CD14-positive monocyte (primary cell): ENCODE data around the gene IYD. TPM values are rescaled to one million over a fixed set of nuclear protein-coding genes. Genes with fewer than 3 reads are reported as not detected.

Experiments
- DNase-seq, 3 donors: peaks; one replicate each; pipeline ENCODE4 v3.0.0-alpha.2; 2011 to 2022
- H2AFZ ChIP-seq: 2 replicates; pipeline ENCODE4 v1.6.0; 2012; ENCODE audit warnings: mild to moderate bottlenecking, low read depth, low read length, inconsistent platforms; ENCODE audit not compliant: insufficient read depth, poor library complexity, severe bottlenecking
- H3K27ac ChIP-seq, 2 donors: 1 replicate in 1 of 2; 2 replicates in 1 of 2; pipeline ENCODE4 v1.5.1; 2012 to 2013; ENCODE audit warnings: low read length in 2 of 2, control low read depth in 1 of 2, inconsistent platforms in 1 of 2, low read depth in 1 of 2, mild to moderate bottlenecking in 1 of 2
- H3K27me3 ChIP-seq, 2 donors: one replicate each; pipeline versions ENCODE4 v1.6.0 to v1.6.1; 2011 to 2013; ENCODE audit warnings: low read length in 2 of 2; ENCODE audit not compliant: control insufficient read depth in 2 of 2, insufficient read depth in 2 of 2
- H3K36me3 ChIP-seq, 2 donors: replicated peaks in 1 of 2; 1 replicate in 1 of 2; 2 replicates in 1 of 2; pipeline versions ENCODE4 v1.5.1 to v1.6.1; 2012 to 2013; ENCODE audit warnings: low read length in 2 of 2, control low read depth in 1 of 2, inconsistent platforms in 1 of 2, mild to moderate bottlenecking in 1 of 2; ENCODE audit not compliant: insufficient read depth in 2 of 2, control insufficient read depth in 1 of 2
- H3K4me1 ChIP-seq, 2 donors: 1 replicate in 1 of 2; 2 replicates in 1 of 2; pipeline versions ENCODE4 v1.5.1 to v1.6.1; 2012 to 2013; ENCODE audit warnings: low read length in 2 of 2, control low read depth in 1 of 2, inconsistent platforms in 1 of 2, mild to moderate bottlenecking in 1 of 2, moderate library complexity in 1 of 2; ENCODE audit not compliant: insufficient read depth in 2 of 2, control insufficient read depth in 1 of 2
- H3K4me2 ChIP-seq: replicated peaks from 2 replicates; pipeline ENCODE3; 2012; ENCODE audit warnings: low read length, moderate library complexity, mild to moderate bottlenecking; ENCODE audit not compliant: poor library complexity, severe bottlenecking; ENCODE audit errors: extremely low read depth
- H3K4me3 ChIP-seq, 3 experiments: fragments of 200-600 bp in 1 of 3; sonication (generic) in 1 of 3; replicated peaks in 1 of 3; 1 replicate in 2 of 3; 2 replicates in 1 of 3; pipeline ENCODE4 v1.5.1; 2011 to 2013; ENCODE audit warnings: low read length in 3 of 3, mild to moderate bottlenecking in 3 of 3, control low read depth in 2 of 3, low read depth in 2 of 3, inconsistent platforms in 1 of 3, moderate library complexity in 1 of 3
- H3K79me2 ChIP-seq: 2 replicates; pipeline ENCODE4 v1.6.0; 2012; ENCODE audit warnings: mild to moderate bottlenecking, control low read depth, inconsistent platforms, low read length, moderate library complexity; ENCODE audit not compliant: insufficient read depth
- H3K9ac ChIP-seq: 2 replicates; pipeline ENCODE4 v1.6.0; 2017; ENCODE audit warnings: low read length, mild to moderate bottlenecking; ENCODE audit not compliant: insufficient read depth, poor library complexity, severe bottlenecking
- H3K9me3 ChIP-seq, 2 donors: replicated peaks in 1 of 2; 1 replicate in 1 of 2; 2 replicates in 1 of 2; pipeline versions ENCODE4 v1.5.1 to v1.6.1; 2012 to 2013; ENCODE audit warnings: low read length in 2 of 2, control low read depth in 1 of 2; ENCODE audit not compliant: control insufficient read depth in 1 of 2, insufficient read depth in 1 of 2
- H4K20me1 ChIP-seq: 2 replicates; pipeline ENCODE4 v1.6.0; 2012; ENCODE audit warnings: mild to moderate bottlenecking, low read length, control low read depth, moderate library complexity; ENCODE audit not compliant: insufficient read depth
- H3K27ac Mint-ChIP-seq, 7 donors: one replicate each; pipeline ENCODE4 v1.8.0; 2020; ENCODE audit warnings: mild to moderate bottlenecking in 7 of 7, mixed read lengths in 7 of 7, moderate library complexity in 6 of 7, inconsistent platforms in 2 of 7
- H3K27me3 Mint-ChIP-seq, 3 donors: one replicate each; pipeline ENCODE4 v1.8.0; 2021 to 2022; ENCODE audit warnings: low read depth in 3 of 3, mild to moderate bottlenecking in 3 of 3, mixed read lengths in 3 of 3, moderate library complexity in 3 of 3, inconsistent platforms in 1 of 3
- H3K36me3 Mint-ChIP-seq, 2 donors: one replicate each; pipeline ENCODE4 v1.8.0; 2020; ENCODE audit warnings: mixed read lengths in 2 of 2, inconsistent platforms in 1 of 2, mild to moderate bottlenecking in 1 of 2
- H3K4me1 Mint-ChIP-seq: one replicate; pipeline ENCODE4 v1.8.0; 2020; ENCODE audit warnings: mild to moderate bottlenecking, mixed read lengths
- H3K4me3 Mint-ChIP-seq, 2 donors: one replicate each; pipeline ENCODE4 v1.8.0; 2020; ENCODE audit warnings: mild to moderate bottlenecking in 2 of 2, mixed read lengths in 2 of 2, moderate library complexity in 1 of 2
- H3K9me3 Mint-ChIP-seq, 7 donors: one replicate each; pipeline ENCODE4 v1.8.0; 2020 to 2022; ENCODE audit warnings: mixed read lengths in 7 of 7, mild to moderate bottlenecking in 6 of 7, moderate library complexity in 6 of 7, inconsistent platforms in 2 of 7
- CTCF ChIP-seq: fragments of 200-600 bp; IDR thresholded peaks from one replicate; pipeline ENCODE4 v1.8.0; 2022; ENCODE audit warnings: antibody characterized with exemption, mild to moderate bottlenecking
- WGBS: methylation state at CpG from one replicate; pipeline ENCODE4 v1.1.5; 2013; ENCODE audit warnings: missing lambda C conversion rate; ENCODE audit not compliant: insufficient coverage; 5-methylcytosine and 5-hydroxymethylcytosine counted together
- intact Hi-C, 2 donors: fragments of 100-400 bp; cut with micrococcal nuclease; formaldehyde crosslinking; loops; one replicate each; pipeline versions ENCODE4 v1.15.0 to v1.15.1; 2023
- polyA plus RNA-seq, 3 donors: library from polyadenylated mRNA; depleted of rRNA in 1 of 3; unstranded in 2 of 3; stranded (reverse) in 1 of 3; fragments of 300-500 nt in 2 of 3; fragments of >200 nt in 1 of 3; fragmentation: Illumina TruSeq in 2 of 3; gene quantifications; 1 replicate in 2 of 3; 2 replicates in 1 of 3; pipeline ENCODE4 v1.2.3, GENCODE V29; 2012 to 2021

IYD gene
- polyA plus RNA-seq, 3 donors: not detected

GRCh38 chr6:150377211-150377781 lies 8.5 kb downstream of the IYD start:
- no peak overlapping the region for H3K4me3 Mint-ChIP-seq
- Histone ChIP-seq H3K9me3 (no peaks in the 10 kb centered on the region), H2AFZ (no peak overlapping the region), H3K79me2 (no peaks in the 10 kb centered on the region), H3K36me3 (no peaks in the 10 kb centered on the region), H3K4me3 (no peak overlapping the region), H3K27ac (no peak overlapping the region), H3K27me3 (peaks cover 0 to 4% of the 10 kb centered on the region in 2 donors), H3K4me2 (no peak overlapping the region), H4K20me1 (no peaks in the 10 kb centered on the region), H3K4me1 (no peaks in the 10 kb centered on the region), H3K9ac (no peak overlapping the region)
- H3K27ac Mint-ChIP-seq: no peak overlapping the region
- DNase-seq: no peak
- H3K4me1 Mint-ChIP-seq: no peaks in the 10 kb centered on the region
- H3K36me3 Mint-ChIP-seq: no peaks in the 10 kb centered on the region
- no peaks in the 10 kb centered on the region for H3K9me3 Mint-ChIP-seq
- WGBS: 26% methylated on average over 4 of the region's 4 CpGs
- H3K27me3 Mint-ChIP-seq: peaks cover 0 to 9% (median 8%) of the 10 kb centered on the region in 3 donors
- intact Hi-C loops: no loop called here
- TF ChIP-seq CTCF: no peak

GRCh38 chr6:150380256-150380655 lies 11.4 kb downstream of the IYD start:
- Mint-ChIP-seq H3K9me3 (no peaks in the 10 kb centered on the region), H3K4me1 (no peaks in the 10 kb centered on the region), H3K27ac (no peak overlapping the region), H3K4me3 (no peak overlapping the region), H3K27me3 (peaks cover 0 to 15% (median 6%) of the 10 kb centered on the region in 3 donors), H3K36me3 (no peaks in the 10 kb centered on the region)
- Histone ChIP-seq H3K27ac (no peak overlapping the region), H3K4me3 (no peak overlapping the region), H2AFZ (no peak overlapping the region), H3K36me3 (no peaks in the 10 kb centered on the region), H3K4me2 (no peak overlapping the region), H3K9ac (no peak overlapping the region), H4K20me1 (no peaks in the 10 kb centered on the region), H3K9me3 (no peaks in the 10 kb centered on the region), H3K79me2 (no peaks in the 10 kb centered on the region), H3K27me3 (peaks cover 0 to 4% of the 10 kb centered on the region in 2 donors), H3K4me1 (no peaks in the 10 kb centered on the region)
- DNase-seq: no peak
- TF ChIP-seq CTCF: no peak
- whole genome bisulfite sequencing: no CpG with 5 or more reads among the region's 1 CpG
- intact Hi-C loops: no loop called here
